GM21423 (cell line): Measurements from ENCODE around the gene TREX2.

Experiments
- ATAC-seq: cut with Tn5 transposase; IDR thresholded peaks from one replicate; pipeline ENCODE4 v1.9.1; 2021; ENCODE audit warnings: mild to moderate bottlenecking, moderate library complexity; ENCODE audit not compliant: unreplicated experiment

The TREX2 gene

GRCh38 chrX:153440556-153441135 lies 5.2 kb downstream of the TREX2 start:
- ATAC-seq = no peak

DNA sequence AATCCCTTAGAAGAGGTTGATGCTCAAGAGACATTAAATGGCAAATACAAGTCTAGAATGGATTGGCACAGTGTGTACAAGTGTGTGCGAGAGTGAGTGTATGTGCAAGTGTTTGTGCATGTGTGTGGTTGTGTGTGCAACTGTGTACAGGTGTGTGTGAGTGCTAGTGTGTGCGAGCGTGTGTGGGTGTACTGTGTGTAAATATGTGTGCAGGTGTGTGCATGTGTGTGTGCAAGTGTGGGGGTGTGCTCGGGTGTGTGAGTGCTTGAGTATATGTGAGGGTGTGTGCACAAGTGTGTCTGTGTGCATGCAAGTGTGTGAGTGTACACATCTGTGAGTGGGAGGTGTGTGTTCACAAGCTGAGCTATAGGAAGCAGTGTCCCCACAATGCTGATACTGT lies 5.9 kb downstream of the TREX2 start:
- no peak for ATAC-seq

GRCh38 chrX:153438532-153438931 lies 7.3 kb downstream of the TREX2 start:
- no peak for ATAC-seq

GRCh38 chrX:153435845-153436244 lies 10.0 kb downstream of the TREX2 start:
- ATAC-seq = no peak

GRCh38 chrX:153434801-153435200 lies 11.1 kb downstream of the TREX2 start:
- no peak for ATAC-seq

DNA sequence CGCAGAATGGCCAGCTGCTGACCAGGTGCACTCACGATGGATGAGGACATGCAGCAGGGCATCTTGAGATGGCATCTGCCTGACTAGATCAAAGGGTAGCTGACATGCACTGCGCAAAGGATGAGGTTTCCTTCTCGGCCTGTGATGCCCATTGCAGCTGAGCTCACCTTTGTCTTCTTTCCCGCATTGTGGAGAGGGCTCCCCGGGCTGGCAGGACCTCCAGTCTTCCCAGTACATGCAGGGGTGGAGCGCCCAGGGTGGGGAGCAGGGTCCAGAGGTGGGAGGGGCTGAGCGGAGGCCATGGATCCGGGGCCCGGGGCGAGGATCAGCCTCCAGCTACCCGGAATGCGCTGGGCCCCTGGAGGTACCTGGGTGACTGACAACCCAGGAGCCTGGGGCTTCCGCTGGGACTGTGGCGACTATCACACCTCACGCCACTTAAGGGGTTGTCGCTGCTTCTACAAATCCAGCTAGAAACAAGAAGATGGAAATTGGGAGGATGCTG lies 12.0 kb downstream of the TREX2 start:
- no peak for ATAC-seq

- ATAC-seq = no peak
Observed at GRCh38 chrX:153433161-153433680, 12.6 kb downstream of the TREX2 start.

GRCh38 chrX:153430796-153431195 lies 15.1 kb downstream of the TREX2 start:
- ATAC-seq = no peak

- no peak for ATAC-seq
Observed at GRCh38 chrX:153426204-153426603, 19.7 kb downstream of the TREX2 start.

GRCh38 chrX:153423652-153424051 lies 22.2 kb downstream of the TREX2 start:
- no peak for ATAC-seq

GRCh38 chrX:153421856-153422255 lies 24.0 kb downstream of the TREX2 start:
- no peak for ATAC-seq

- ATAC-seq = no peak
Observed at GRCh38 chrX:153420851-153421599, 24.8 kb downstream of the TREX2 start.

DNA sequence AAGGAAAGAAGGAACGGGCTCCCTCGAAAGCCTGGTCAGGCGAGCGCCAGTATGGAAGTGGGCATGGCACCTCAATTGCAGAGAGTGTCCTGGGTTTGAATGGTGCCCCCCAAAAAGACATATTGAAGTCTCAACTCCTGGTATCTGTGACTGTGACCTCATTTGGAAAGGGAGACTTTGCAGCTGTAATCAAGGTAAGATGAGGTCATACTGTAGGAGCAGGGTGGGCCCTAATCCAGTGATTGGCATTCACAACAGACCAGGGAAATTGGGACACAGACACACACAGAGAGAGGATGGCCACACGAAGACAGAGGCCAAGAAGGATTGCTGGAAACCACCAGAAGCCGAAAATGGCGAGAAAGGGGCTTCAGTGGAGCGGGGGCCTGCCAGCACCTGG lies 28.2 kb downstream of the TREX2 start:
- ATAC-seq = no peak

DNA sequence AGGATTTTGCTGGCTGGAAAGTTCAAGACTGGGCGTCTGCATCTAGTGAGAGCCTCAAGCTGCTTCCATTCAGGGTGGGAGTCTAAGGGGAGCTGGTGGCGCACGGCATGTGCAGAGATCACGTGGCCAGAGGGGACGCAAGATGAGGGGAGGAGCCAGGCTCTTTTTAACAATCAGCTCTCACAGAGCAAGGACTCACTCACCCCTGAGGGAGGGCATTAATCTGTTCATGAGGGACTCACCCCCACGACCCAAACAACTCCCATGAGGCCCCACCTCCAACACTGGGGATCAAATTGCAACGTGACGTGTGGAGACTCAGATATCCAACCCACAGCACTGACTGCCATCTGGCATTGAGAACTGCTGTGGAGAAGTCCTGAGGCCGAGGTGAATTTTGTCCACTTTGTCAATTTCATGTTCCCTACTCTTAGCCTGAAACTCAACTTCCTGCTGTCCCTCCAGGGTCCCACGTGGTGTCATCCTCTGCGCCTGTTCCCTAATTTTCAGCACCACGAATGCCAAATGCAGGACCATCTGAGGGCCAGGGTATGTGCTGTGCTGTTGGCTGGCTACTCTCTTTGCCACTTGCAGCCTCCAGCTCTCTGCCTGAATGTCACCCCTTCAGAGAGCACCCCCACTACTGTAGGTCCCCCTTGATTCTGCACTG lies 28.9 kb downstream of the TREX2 start:
- ATAC-seq = no peak

DNA sequence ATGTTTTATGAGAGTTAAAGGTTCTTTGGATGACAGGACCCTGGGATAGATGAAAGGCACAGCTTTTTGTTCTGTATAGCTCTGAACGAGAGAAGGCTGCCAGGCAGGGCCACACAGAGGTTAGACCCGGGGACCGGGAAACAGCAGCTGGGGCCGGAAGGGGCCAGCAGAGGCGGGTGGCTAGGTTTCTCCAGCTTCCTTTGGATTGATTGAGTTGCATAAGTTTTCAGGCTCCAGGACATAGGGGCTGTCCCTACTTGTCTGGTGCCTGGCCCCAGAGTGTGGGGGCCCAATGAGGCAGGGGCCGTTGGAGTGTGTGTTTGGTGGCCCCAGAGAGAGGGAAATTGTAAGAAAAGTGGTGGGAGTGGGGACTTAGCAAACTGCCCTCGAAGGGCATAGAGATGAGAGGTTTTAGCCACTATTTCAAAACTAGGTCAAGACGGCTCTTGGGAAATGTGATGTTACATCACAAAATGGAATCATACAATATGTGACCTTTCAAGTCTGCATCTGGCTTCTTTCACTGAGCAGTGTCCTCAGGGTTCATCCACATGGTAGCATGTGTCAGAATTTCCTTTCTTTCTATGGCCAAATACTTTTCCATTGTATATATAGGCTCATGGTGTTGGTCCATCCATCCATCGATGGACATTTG lies 30.9 kb downstream of the TREX2 start:
- ATAC-seq = no peak

- ATAC-seq = no peak
Observed at GRCh38 chrX:153413731-153414130, 32.1 kb downstream of the TREX2 start.

DNA sequence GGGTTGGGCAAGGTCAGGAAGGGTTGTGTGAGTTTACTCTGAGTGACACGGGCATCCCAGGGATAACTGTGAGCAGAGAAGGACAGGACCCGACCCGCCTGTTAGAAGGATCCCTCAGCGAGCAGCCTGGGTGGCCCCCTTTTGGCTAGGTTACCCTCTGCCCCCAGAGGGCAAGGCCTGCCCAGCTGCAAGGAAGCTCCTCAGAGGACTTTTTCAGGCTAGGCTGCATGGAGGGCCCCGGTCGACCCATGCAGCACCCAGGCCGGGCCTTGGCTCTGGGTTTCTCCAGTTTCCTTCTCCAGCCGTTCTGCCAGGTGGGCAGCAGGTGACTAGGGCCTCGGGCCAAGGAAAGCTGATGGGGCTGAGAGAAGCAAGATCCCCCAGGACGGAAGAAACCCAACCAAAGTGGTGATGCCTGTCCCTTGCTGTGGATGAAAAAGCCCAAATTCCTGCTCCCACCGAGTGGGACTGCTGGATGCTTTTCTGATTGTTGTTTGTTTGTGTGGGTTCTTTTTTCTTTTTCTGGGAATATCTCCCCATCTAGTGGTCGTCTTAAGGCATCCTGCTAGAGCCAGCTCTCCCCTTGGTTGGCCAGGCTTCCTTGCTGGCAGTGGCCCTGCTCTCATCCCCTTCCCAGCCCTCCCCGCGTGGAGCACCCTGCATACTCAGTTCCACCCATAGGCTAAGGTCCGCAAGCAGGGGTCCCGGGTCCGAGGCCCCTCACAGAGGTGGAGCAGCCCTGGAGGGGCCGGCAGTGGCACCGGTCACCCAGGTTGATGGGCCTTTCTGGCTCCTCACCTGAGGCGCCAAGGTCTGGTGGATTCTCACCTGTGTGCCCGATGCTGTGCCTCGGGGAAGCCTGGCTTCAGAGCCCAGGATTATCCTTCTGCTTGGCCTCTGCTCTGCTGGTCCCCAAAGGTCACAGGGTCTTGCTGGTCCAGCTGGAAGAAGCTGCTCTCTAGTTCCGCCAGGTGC lies 32.8 kb downstream of the TREX2 start:
- no peak for ATAC-seq

DNA sequence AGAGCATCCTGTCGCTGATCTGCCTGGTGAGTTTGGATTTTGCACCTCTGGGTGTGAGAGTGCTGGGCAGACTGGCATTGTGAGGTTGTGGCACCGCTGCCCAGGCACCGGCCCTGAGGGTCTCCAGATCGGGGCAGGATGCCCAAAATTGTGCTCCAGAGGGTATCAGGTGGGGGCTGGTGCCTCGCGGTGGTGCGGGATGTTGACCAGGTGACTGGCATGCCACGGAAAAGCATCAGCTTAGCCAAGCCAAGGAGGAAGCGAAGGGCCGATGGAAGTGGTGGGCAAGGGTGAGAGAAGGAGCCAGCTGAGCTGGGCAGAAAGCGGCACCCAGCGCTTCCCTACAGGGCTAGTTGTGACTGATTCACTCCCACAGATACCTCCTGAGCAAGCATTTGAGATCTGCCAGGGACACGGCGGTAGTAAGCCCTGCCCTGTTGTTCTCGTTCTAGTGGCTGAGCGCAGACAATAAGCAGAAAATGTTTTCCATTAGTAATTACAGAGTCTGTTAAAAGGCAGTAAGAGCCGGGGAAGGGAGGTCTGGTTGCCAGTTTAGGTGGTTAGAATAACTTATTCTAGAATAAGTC lies 33.8 kb downstream of the TREX2 start:
- no peak for ATAC-seq

DNA sequence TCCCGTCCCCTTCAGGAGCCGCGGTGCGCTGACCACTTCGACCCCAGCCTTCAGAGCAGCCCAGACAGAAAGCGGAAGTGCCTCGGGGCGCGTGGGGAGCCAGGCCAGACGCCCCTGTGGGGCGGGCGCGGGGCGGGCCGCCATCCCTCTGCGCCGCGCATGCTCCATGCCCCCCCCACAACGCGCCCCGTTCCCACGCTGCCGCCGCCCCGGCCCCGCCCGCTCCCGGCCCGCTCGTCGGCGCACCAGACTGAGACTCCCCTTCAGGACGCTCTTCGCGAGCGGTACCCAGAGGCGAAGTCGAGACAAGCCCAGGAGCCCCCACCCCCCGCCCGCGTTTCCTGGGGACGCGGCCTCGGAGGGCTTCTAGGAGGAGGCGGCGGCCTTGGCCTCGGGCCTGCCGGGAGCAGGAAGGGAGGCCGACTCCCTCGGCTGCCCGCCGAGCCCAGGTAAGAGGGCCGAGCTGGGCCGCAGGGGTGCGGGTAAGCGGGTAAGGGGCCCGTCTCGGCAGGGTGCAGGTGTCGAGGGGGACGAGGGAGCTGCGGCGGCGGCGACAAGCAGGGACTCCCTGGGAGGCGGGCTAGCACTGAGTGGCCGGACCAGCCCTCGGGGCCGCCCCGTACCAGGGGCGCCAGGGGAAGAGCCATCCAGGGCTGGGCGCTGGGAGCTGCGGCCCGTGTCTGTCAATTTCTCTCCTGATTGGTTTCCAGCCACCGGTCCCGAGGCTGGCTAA lies 34.4 kb downstream of the TREX2 start, which contains the start of gene ZFP92:
Gene ZFP92, plus strand, starts transcription at position 218 of the 733 bp plus-strand sequence. CDS start 6,851 bp downstream, outside the sequence.
- peak; percentile 82 for ATAC-seq
